Measurements from ENCODE around the gene NHLH1.
"Not testable (repeated sequence)": the region's sequence is repeated elsewhere in the genome, so short reads cannot be mapped to it uniquely, and the experiment has no call there.

Gene NHLH1

GRCh38 chr1:160369087-160369486 is 2.2 kb downstream of the NHLH1 start:
- Histone ChIP-seq H3K27ac (ENCODE audit: low read length) (no peak overlapping the region), H3K36me3 (ENCODE audit: insufficient read depth, low read depth, low read length) (no peaks in the 10 kb centered on the region), H3K9me3 (ENCODE audit: insufficient read depth, low read depth, low read length) (no peaks in the 10 kb centered on the region), H3K4me1 (ENCODE audit: insufficient read depth, low read length) (0 out of 2 replicates have a peak, but pooled peaks cover 4% of the 10 kb centered on the region), H3K9ac (ENCODE audit: low read depth, low read length) (no peak overlapping the region), H3K4me3 (ENCODE audit: low read length) (no peak overlapping the region), H3K27me3 (ENCODE audit: insufficient read depth, low read length) (no peaks in the 10 kb centered on the region)

DNA sequence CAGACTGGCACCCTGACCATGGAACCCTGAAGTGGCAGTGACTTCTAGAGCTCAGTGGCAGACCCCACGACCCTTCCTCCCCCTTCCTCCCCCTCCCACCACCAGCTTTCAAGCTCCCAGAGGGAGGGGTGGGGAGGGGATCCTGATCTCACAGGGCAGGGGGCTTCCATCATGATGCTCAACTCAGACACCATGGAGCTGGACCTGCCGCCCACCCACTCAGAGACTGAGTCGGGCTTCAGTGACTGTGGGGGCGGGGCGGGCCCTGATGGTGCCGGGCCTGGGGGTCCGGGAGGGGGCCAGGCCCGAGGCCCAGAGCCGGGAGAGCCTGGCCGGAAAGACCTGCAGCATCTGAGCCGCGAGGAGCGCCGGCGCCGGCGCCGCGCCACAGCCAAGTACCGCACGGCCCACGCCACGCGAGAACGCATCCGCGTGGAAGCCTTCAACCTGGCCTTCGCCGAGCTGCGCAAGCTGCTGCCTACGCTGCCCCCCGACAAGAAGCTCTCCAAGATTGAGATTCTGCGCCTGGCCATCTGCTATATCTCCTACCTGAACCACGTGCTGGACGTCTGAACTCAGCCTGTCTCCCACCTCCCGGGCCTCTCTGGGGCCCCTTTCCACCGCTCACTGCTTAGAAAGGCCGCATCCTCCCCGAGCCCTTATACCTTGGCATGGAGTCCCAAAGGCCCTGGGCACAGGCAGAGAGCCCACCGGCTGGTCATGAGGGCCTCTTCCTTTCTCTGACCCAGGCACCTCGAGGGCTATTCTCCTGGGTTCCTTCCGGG is 3.9 kb downstream of the NHLH1 start:
- Histone ChIP-seq H3K9ac (ENCODE audit: low read depth, low read length) (no peak overlapping the region), H3K27me3 (ENCODE audit: insufficient read depth, low read length) (no peaks in the 10 kb centered on the region), H3K9me3 (ENCODE audit: insufficient read depth, low read depth, low read length) (no peaks in the 10 kb centered on the region), H3K36me3 (ENCODE audit: insufficient read depth, low read depth, low read length) (no peaks in the 10 kb centered on the region), H3K4me3 (ENCODE audit: low read length) (no peak overlapping the region), H3K4me1 (ENCODE audit: insufficient read depth, low read length) (peaks cover 20% of the 10 kb centered on the region), H3K27ac (ENCODE audit: low read length) (no peak overlapping the region)

GRCh38 chr1:160371346-160371631 is 4.4 kb downstream of the NHLH1 start:
- no peaks in the 10 kb centered on the region for H3K9me3 ChIP-seq (ENCODE audit: insufficient read depth, low read depth, low read length)
- no peak overlapping the region for H3K9ac ChIP-seq (ENCODE audit: low read depth, low read length)
- H3K27me3 ChIP-seq (ENCODE audit: insufficient read depth, low read length), result no peaks in the 10 kb centered on the region
- H3K4me1 ChIP-seq (ENCODE audit: insufficient read depth, low read length), result peaks cover 25% of the 10 kb centered on the region
- H3K27ac ChIP-seq (ENCODE audit: low read length), result no peak overlapping the region
- H3K4me3 ChIP-seq (ENCODE audit: low read length), result no peak overlapping the region
- no peaks in the 10 kb centered on the region for H3K36me3 ChIP-seq (ENCODE audit: insufficient read depth, low read depth, low read length)

GRCh38 chr1:160371756-160372155 is 4.9 kb downstream of the NHLH1 start:
- Histone ChIP-seq H3K36me3 (ENCODE audit: insufficient read depth, low read depth, low read length) (no peaks in the 10 kb centered on the region), H3K9ac (ENCODE audit: low read depth, low read length) (no peak overlapping the region), H3K27ac (ENCODE audit: low read length) (no peak overlapping the region), H3K27me3 (ENCODE audit: insufficient read depth, low read length) (no peaks in the 10 kb centered on the region), H3K4me3 (ENCODE audit: low read length) (no peak overlapping the region), H3K9me3 (ENCODE audit: insufficient read depth, low read depth, low read length) (no peaks in the 10 kb centered on the region), H3K4me1 (ENCODE audit: insufficient read depth, low read length) (peaks cover 25% of the 10 kb centered on the region)

GRCh38 chr1:160373696-160374095 is 6.8 kb downstream of the NHLH1 start:
- Histone ChIP-seq H3K4me1 (ENCODE audit: insufficient read depth, low read length) (peaks cover 33% of the 10 kb centered on the region), H3K27me3 (ENCODE audit: insufficient read depth, low read length) (no peaks in the 10 kb centered on the region), H3K36me3 (ENCODE audit: insufficient read depth, low read depth, low read length) (no peaks in the 10 kb centered on the region), H3K27ac (ENCODE audit: low read length) (no peak overlapping the region), H3K9ac (ENCODE audit: low read depth, low read length) (no peak overlapping the region), H3K9me3 (ENCODE audit: insufficient read depth, low read depth, low read length) (no peaks in the 10 kb centered on the region), H3K4me3 (ENCODE audit: low read length) (no peak overlapping the region)

- Histone ChIP-seq H3K36me3 (ENCODE audit: insufficient read depth, low read depth, low read length) (no peaks in the 10 kb centered on the region), H3K9me3 (ENCODE audit: insufficient read depth, low read depth, low read length) (no peaks in the 10 kb centered on the region), H3K4me3 (ENCODE audit: low read length) (peak overlapping the region; percentile 37; the same call in 1 of the 2 replicates), H3K27ac (ENCODE audit: low read length) (no peak overlapping the region), H3K4me1 (ENCODE audit: insufficient read depth, low read length) (peaks cover 33% of the 10 kb centered on the region), H3K27me3 (ENCODE audit: insufficient read depth, low read length) (no peaks in the 10 kb centered on the region), H3K9ac (ENCODE audit: low read depth, low read length) (peak overlapping the region; percentile 62)
These were observed 7.6 kb downstream of the NHLH1 start for GRCh38 chr1:160374306-160375110.

- Histone ChIP-seq H3K27me3 (ENCODE audit: insufficient read depth, low read length) (no peaks in the 10 kb centered on the region), H3K27ac (ENCODE audit: low read length) (no peak overlapping the region), H3K4me1 (ENCODE audit: insufficient read depth, low read length) (peaks cover 33% of the 10 kb centered on the region), H3K4me3 (ENCODE audit: low read length) (peak overlapping the region; percentile 37; the same call in 1 of the 2 replicates), H3K9me3 (ENCODE audit: insufficient read depth, low read depth, low read length) (no peaks in the 10 kb centered on the region), H3K9ac (ENCODE audit: low read depth, low read length) (peak overlapping the region; percentile 62), H3K36me3 (ENCODE audit: insufficient read depth, low read depth, low read length) (no peaks in the 10 kb centered on the region)
These were observed 9.1 kb downstream of the NHLH1 start for GRCh38 chr1:160375788-160376524.

- Histone ChIP-seq H3K27ac (ENCODE audit: low read length) (no peak overlapping the region), H3K4me3 (ENCODE audit: low read length) (peak overlapping the region; percentile 37; the same call in 1 of the 2 replicates), H3K27me3 (ENCODE audit: insufficient read depth, low read length) (no peaks in the 10 kb centered on the region), H3K36me3 (ENCODE audit: insufficient read depth, low read depth, low read length) (no peaks in the 10 kb centered on the region), H3K4me1 (ENCODE audit: insufficient read depth, low read length) (peaks cover 33% of the 10 kb centered on the region), H3K9ac (ENCODE audit: low read depth, low read length) (peak overlapping the region; percentile 62; the same call in 1 of the 2 replicates), H3K9me3 (ENCODE audit: insufficient read depth, low read depth, low read length) (no peaks in the 10 kb centered on the region)
These were observed 9.8 kb downstream of the NHLH1 start for GRCh38 chr1:160376525-160377131.

DNA sequence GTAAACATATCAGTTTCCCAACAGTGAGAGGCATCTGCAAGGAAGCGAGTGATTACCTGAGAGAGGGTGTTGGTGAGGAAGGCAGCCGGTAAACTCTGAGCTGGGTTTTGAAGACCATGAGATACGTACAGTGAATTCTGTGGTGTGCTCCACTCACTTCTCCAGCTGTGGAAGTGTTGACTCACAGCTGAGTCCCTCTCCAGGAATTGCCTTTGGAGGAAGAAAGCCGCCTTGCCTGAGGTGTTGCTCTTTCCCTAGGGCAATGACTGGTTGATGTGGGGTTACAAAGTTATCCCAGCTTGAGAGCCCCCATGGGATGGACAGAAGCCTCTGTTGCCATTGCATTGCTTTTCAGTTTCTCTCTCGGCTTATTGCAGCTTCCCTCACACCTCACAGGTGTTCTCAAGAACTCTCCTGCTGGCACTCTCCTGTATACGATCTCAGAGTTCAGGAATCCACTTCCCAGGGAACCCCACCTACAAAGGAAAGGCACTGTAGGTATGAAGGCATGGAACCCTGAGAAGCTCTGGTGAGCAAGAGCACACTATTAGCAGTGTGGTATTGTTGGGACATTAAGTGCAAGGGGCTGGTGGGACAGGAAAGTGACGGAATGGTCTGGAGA is 10.8 kb downstream of the NHLH1 start:
- Histone ChIP-seq H3K4me1 (ENCODE audit: insufficient read depth, low read length) (peaks cover 33% of the 10 kb centered on the region), H3K9ac (ENCODE audit: low read depth, low read length) (no peak overlapping the region), H3K4me3 (ENCODE audit: low read length) (no peak overlapping the region), H3K36me3 (ENCODE audit: insufficient read depth, low read depth, low read length) (no peaks in the 10 kb centered on the region), H3K27ac (ENCODE audit: low read length) (no peak overlapping the region), H3K9me3 (ENCODE audit: insufficient read depth, low read depth, low read length) (no peaks in the 10 kb centered on the region), H3K27me3 (ENCODE audit: insufficient read depth, low read length) (no peaks in the 10 kb centered on the region)

DNA sequence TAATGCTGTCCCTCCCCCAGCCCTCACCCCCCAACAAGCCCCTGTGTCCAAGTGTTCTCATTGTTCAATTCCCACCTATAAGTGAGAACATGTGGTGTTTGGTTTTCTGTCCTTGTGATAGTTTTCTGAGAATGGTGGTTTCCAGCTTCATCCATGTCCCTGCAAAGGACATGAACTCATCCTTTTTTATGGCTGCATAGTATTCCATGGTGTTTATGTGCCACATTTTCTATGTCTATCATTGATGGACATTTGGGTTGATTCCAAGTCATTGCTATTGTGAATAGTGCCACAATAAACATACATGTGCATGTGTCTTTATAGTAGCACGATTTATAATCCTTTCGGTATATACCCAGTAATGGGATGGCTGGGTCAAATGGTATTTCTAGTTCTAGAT is 17.9 kb downstream of the NHLH1 start:
- H3K27ac ChIP-seq (ENCODE audit: low read length); H3K9ac ChIP-seq (ENCODE audit: low read depth, low read length); H3K4me3 ChIP-seq (ENCODE audit: low read length); H3K9me3 ChIP-seq (ENCODE audit: insufficient read depth, low read depth, low read length); H3K4me1 ChIP-seq (ENCODE audit: insufficient read depth, low read length); H3K27me3 ChIP-seq (ENCODE audit: insufficient read depth, low read length); H3K36me3 ChIP-seq (ENCODE audit: insufficient read depth, low read depth, low read length): not testable (repeated sequence)

DNA sequence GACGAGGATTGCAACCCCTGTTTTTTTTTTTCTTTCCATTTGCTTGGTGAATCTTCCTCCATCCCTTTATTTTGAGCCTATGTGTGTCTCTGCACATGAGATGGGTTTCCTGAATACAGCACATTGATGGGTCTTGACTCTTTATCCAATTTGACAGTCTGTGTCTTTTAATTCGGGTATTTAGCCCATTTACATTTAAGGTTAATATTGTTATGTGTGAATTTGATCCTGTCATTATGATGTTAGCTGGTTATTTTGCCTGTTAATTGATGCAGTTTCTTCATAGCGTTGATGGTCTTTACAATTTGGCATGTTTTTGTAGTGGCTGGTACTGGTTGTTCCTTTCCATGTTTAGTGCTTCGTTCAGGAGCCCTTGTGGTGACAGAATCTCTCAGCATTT is 21.5 kb downstream of the NHLH1 start:
- H3K9me3 ChIP-seq (ENCODE audit: insufficient read depth, low read depth, low read length); H3K27me3 ChIP-seq (ENCODE audit: insufficient read depth, low read length); H3K4me3 ChIP-seq (ENCODE audit: low read length); H3K27ac ChIP-seq (ENCODE audit: low read length); H3K36me3 ChIP-seq (ENCODE audit: insufficient read depth, low read depth, low read length); H3K4me1 ChIP-seq (ENCODE audit: insufficient read depth, low read length); H3K9ac ChIP-seq (ENCODE audit: low read depth, low read length): not testable (repeated sequence)

Measured in iPS-20b (cell line).